Naive thymus-derived CD4-positive, alpha-beta T cell (primary cell): ENCODE results near the gene SHCBP1. TPM values are rescaled to one million over a fixed set of nuclear protein-coding genes. Genes with fewer than 3 reads are reported as not detected.
"Not testable (repeated sequence)": the region's sequence is repeated elsewhere in the genome, so short reads cannot be mapped to it uniquely, and the experiment has no call there.

Source experiments
- ATAC-seq: fragments of 150-1000 bp; cut with Tn5 transposase; 2 replicates; pipeline ENCODE4 v1.10.0; 2021; ENCODE audit warnings: mild to moderate bottlenecking, moderate library complexity
- CTCF ChIA-PET: fragments of 350-600 bp; sonication (Branson Sonifier 250); formaldehyde crosslinking; loops from one replicate; lab custom pipeline; 2021; ENCODE audit warnings: antibody characterized with exemption; lab: Charles Lee
- POLR2A ChIA-PET: fragments of 350-600 bp; sonication (Branson Sonifier 250); formaldehyde crosslinking; loops from one replicate; lab custom pipeline; 2021; ENCODE audit warnings: antibody characterized with exemption, inconsistent platforms; lab: Charles Lee
- DNase-seq, 9 donors: peaks; one replicate each; pipeline versions ENCODE4 v3.0.0 to v3.0.0-alpha.2; 2020 to 2022; ENCODE audit warnings: mixed read lengths in 1 of 9
- H3K27ac ChIP-seq: one replicate; pipeline ENCODE4 v1.7.0; 2013; ENCODE audit warnings: mild to moderate bottlenecking, low read depth, low read length, moderate library complexity
- H3K27me3 ChIP-seq, 2 donors: one replicate each; pipeline ENCODE4 v1.7.0; 2013; ENCODE audit warnings: low read length in 2 of 2, mild to moderate bottlenecking in 2 of 2, moderate library complexity in 2 of 2; ENCODE audit not compliant: control insufficient read depth in 2 of 2, insufficient read depth in 2 of 2
- H3K36me3 ChIP-seq, 3 experiments: 1 replicate in 2 of 3; 2 replicates in 1 of 3; pipeline ENCODE4 v1.7.0; 2013; ENCODE audit warnings: low read length in 3 of 3, mild to moderate bottlenecking in 3 of 3, moderate library complexity in 1 of 3; ENCODE audit not compliant: insufficient read depth in 3 of 3, control insufficient read depth in 2 of 3
- H3K4me1 ChIP-seq, 2 donors: one replicate each; pipeline ENCODE4 v1.7.0; 2013; ENCODE audit warnings: low read length in 2 of 2, mild to moderate bottlenecking in 2 of 2, moderate library complexity in 1 of 2; ENCODE audit not compliant: control insufficient read depth in 2 of 2, insufficient read depth in 2 of 2
- H3K4me3 ChIP-seq: 2 replicates; pipeline ENCODE4 v1.7.0; 2013; ENCODE audit warnings: mild to moderate bottlenecking, low read length
- H3K9me3 ChIP-seq, 3 experiments: 1 replicate in 2 of 3; 2 replicates in 1 of 3; pipeline ENCODE4 v1.7.0; 2013; ENCODE audit warnings: low read length in 3 of 3; ENCODE audit not compliant: control insufficient read depth in 2 of 3
- H3K27ac Mint-ChIP-seq, 9 donors: one replicate each; pipeline ENCODE4 v1.8.0; 2020 to 2022; ENCODE audit warnings: mixed read lengths in 9 of 9, mild to moderate bottlenecking in 8 of 9, moderate library complexity in 5 of 9, inconsistent platforms in 2 of 9
- H3K27me3 Mint-ChIP-seq, 5 donors: one replicate each; pipeline ENCODE4 v1.8.0; 2021 to 2022; ENCODE audit warnings: mixed read lengths in 5 of 5, mild to moderate bottlenecking in 1 of 5
- H3K36me3 Mint-ChIP-seq, 5 donors: one replicate each; pipeline ENCODE4 v1.8.0; 2020 to 2022; ENCODE audit warnings: mixed read lengths in 5 of 5, mild to moderate bottlenecking in 3 of 5, inconsistent platforms in 1 of 5
- H3K4me1 Mint-ChIP-seq, 7 donors: one replicate each; pipeline ENCODE4 v1.8.0; 2020 to 2022; ENCODE audit warnings: mixed read lengths in 7 of 7, mild to moderate bottlenecking in 3 of 7, inconsistent platforms in 1 of 7
- H3K4me3 Mint-ChIP-seq, 10 donors: one replicate each; pipeline ENCODE4 v1.8.0; 2020 to 2022; ENCODE audit warnings: mild to moderate bottlenecking in 10 of 10, mixed read lengths in 10 of 10, moderate library complexity in 6 of 10, inconsistent platforms in 2 of 10
- H3K9me3 Mint-ChIP-seq, 11 donors: one replicate each; pipeline ENCODE4 v1.8.0; 2020 to 2022; ENCODE audit warnings: mixed read lengths in 11 of 11, mild to moderate bottlenecking in 4 of 11, inconsistent platforms in 1 of 11, moderate library complexity in 1 of 11
- intact Hi-C, 2 donors: fragments of 100-400 bp; cut with micrococcal nuclease; formaldehyde crosslinking; loops; one replicate each; pipeline ENCODE4 v1.15.1; 2023
- polyA plus RNA-seq, 2 donors: library from polyadenylated mRNA; unstranded; fragments of 300-500 nt; fragmentation: Illumina TruSeq; gene quantifications; one replicate each; pipeline ENCODE4 v1.2.3, GENCODE V29; 2021
- total RNA-seq, 6 experiments: library from RNA in 5 of 6; stranded (reverse) in 5 of 6; gene quantifications; 1 replicate in 5 of 6; 2 replicates in 1 of 6; pipeline ENCODE4 v1.2.3 and lab custom pipeline; 2021 to 2026

Gene SHCBP1
- total and polyA plus RNA-seq, 7 experiments from 2014 or later, result 0.07 to 37.8 (median 0.79) TPM; not detected in 1

- H3K27ac ChIP-seq, H3K4me3 Mint-ChIP-seq, DNase-seq, H3K27me3 ChIP-seq, H3K4me3 ChIP-seq, H3K4me1 ChIP-seq, H3K36me3 ChIP-seq, POLR2A ChIA-PET, H3K27ac Mint-ChIP-seq, ATAC-seq, H3K9me3 ChIP-seq, H3K36me3 Mint-ChIP-seq, CTCF ChIA-PET, H3K9me3 Mint-ChIP-seq: not testable (repeated sequence)
- H3K27me3 Mint-ChIP-seq, result peaks cover 0 to 13% (median 0%) of the 10 kb centered on the region in 5 donors
- peaks cover 14 to 23% (median 22%) of the 10 kb centered on the region in 7 donors for H3K4me1 Mint-ChIP-seq
- intact Hi-C loops, result loop anchor here in 1 of 2 donors (5.0 kb wide), 1 partner anchor 837 kb away; the partner anchor contains the start of genes ITFG1 and PHKB
Observed at GRCh38 chr16:46624862-46625261, 3.7 kb upstream of the SHCBP1 start.

GRCh38 chr16:46623707-46624106 is 2.5 kb upstream of the SHCBP1 start:
- intact Hi-C loops, result loop anchor here in 1 of 2 donors (5.0 kb wide), 1 partner anchor 839 kb away; the partner anchor contains the start of genes ITFG1 and PHKB
- Mint-ChIP-seq H3K4me1 (peaks cover 13 to 25% (median 22%) of the 10 kb centered on the region in 7 donors), H3K27me3 (peaks cover 0 to 13% (median 0%) of the 10 kb centered on the region in 5 donors)
- H3K9me3 Mint-ChIP-seq, H3K36me3 Mint-ChIP-seq, CTCF ChIA-PET, H3K27ac Mint-ChIP-seq, POLR2A ChIA-PET, H3K4me3 Mint-ChIP-seq, H3K27ac ChIP-seq, H3K9me3 ChIP-seq, DNase-seq, H3K27me3 ChIP-seq, H3K4me1 ChIP-seq, ATAC-seq, H3K36me3 ChIP-seq, H3K4me3 ChIP-seq: not testable (repeated sequence)

- DNase-seq, H3K9me3 ChIP-seq, H3K9me3 Mint-ChIP-seq, H3K27ac Mint-ChIP-seq, H3K4me1 ChIP-seq, H3K27me3 ChIP-seq, POLR2A ChIA-PET, H3K4me3 ChIP-seq, CTCF ChIA-PET, H3K4me3 Mint-ChIP-seq, H3K36me3 Mint-ChIP-seq, H3K27ac ChIP-seq, H3K36me3 ChIP-seq: not testable (repeated sequence)
- Mint-ChIP-seq H3K4me1 (peaks cover 13 to 29% (median 22%) of the 10 kb centered on the region in 7 donors), H3K27me3 (peaks cover 0 to 13% (median 0%) of the 10 kb centered on the region in 5 donors)
- ATAC-seq, result peak; percentile 66
- intact Hi-C loops, result loop anchor here in 1 of 2 donors (5.0 kb wide), 1 partner anchor 839 kb away; the partner anchor contains the start of genes ITFG1 and PHKB
Observed at GRCh38 chr16:46623246-46623645, 2.1 kb upstream of the SHCBP1 start.

DNA sequence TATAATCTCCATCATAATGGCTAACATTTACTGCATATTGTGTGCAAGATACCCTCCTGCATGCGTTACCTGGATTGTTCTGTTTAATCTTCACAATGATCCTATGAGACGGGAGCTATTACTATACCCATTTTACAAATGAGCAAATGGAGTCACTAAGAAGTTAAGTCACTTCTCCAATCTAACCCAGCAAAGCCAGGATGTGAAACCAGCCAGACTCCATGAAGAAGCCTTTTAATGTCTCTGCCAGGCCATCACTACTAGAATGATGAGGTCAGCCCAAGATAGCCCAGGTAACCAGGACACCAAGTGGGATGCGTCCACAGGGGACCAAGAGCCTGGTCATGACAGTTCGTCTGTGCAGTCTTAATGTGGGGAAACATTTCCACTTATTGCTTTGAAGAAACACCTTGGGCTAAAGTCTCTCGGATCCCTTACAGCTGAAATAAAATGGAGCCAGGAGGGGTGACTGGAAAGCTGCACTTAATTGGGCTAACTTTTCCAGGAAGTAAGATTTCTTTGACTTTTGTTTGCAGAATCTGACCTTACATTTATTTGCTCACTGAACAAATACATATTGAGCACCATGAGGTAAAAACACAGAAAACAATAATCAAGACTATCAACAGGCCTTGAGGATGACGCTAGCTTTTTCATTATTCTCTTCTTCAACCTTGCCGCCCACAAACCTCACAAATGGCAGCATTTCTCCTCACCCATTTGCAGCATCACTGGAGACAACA is 926 bp upstream of the SHCBP1 start:
- Histone ChIP-seq H3K36me3 (no peaks in the 10 kb centered on the region), H3K9me3 (no peaks in the 10 kb centered on the region), H3K27ac (no peak overlapping the region), H3K27me3 (no peaks in the 10 kb centered on the region), H3K4me1 (peaks cover 3% of the 10 kb centered on the region in 2 donors), H3K4me3 (no peak overlapping the region)
- H3K4me1 Mint-ChIP-seq, result peaks cover 13 to 33% (median 22%) of the 10 kb centered on the region in 7 donors
- ATAC-seq (no peak), DNase-seq (no peak)
- H3K27ac Mint-ChIP-seq, result peak overlapping the region in 4 of 9 donors; percentile 36 to 98 (median 56)
- intact Hi-C loops, result loop anchor here in 1 of 2 donors (2.0 to 5.0 kb wide), 4 partner anchors 67 to 840 kb away; partner anchors contain the start of genes C16orf87, DNAJA2, ITFG1 and ORC6
- H3K9me3 Mint-ChIP-seq, result peaks cover 0 to 1% (median 0%) of the 10 kb centered on the region in 11 donors
- peaks cover 0 to 4% (median 0%) of the 10 kb centered on the region in 5 donors for H3K36me3 Mint-ChIP-seq
- CTCF ChIA-PET, result no interaction called here
- H3K4me3 Mint-ChIP-seq, result peak overlapping the region; percentile 83 to 98 (median 88)
- peaks cover 0 to 13% (median 0%) of the 10 kb centered on the region in 5 donors for H3K27me3 Mint-ChIP-seq
- POLR2A ChIA-PET, result no interaction called here

DNA sequence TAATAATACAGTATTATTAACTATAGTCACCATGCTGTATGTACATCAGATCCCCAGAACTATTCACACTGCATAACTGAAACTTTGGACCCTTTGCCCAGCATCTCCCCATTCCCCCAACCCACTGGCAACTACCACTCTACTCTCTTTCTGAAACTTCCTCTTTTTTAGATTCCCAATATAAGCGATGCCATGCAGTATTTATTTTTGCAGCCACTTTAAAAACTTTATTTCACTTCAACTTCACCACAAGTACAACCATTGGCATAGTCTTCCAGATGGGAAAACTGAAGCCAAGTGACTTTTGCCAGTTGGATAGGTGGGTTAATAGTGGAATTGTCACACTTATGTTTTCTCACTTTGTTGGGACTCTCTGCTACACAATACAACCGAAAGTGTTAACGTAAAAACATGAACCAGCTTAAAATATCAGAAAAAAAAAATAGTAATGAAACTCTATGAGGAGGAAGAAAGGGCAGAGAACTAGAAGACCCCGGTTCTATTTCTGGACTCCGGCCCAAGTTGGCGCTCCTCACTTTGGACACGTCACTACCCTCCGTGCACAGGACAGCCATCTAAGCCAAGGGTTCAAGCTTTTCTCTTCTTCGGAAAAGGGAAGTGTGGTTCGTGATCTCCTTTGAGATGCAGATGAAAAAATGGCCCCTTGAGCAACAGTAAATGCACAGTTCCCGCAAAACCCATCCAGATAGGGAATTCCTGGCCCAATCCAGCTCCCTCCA is 743 bp downstream of the SHCBP1 start:
- peaks cover 0 to 12% (median 0%) of the 10 kb centered on the region in 5 donors for H3K36me3 Mint-ChIP-seq
- intact Hi-C loops, result loop anchor here in 1 of 2 donors (2.0 to 5.0 kb wide), 4 partner anchors 68 to 842 kb away; partner anchors contain the start of genes C16orf87, DNAJA2, ITFG1 and ORC6
- peaks cover 13 to 37% (median 22%) of the 10 kb centered on the region in 7 donors for H3K4me1 Mint-ChIP-seq
- peaks cover 0 to 13% (median 0%) of the 10 kb centered on the region in 5 donors for H3K27me3 Mint-ChIP-seq
- CTCF ChIA-PET, result no interaction called here
- no peak overlapping the region for H3K27ac ChIP-seq
- no peak for ATAC-seq
- H3K27ac Mint-ChIP-seq, result peak overlapping the region in 2 of 9 donors; percentile 59 to 96
- H3K4me3 Mint-ChIP-seq, result peak overlapping the region; percentile 71 to 98 (median 83)
- no peaks in the 10 kb centered on the region for H3K27me3 ChIP-seq
- H3K4me1 ChIP-seq, result peaks cover 3% of the 10 kb centered on the region in 2 donors
- no peaks in the 10 kb centered on the region for H3K36me3 ChIP-seq
- peak overlapping the region; percentile 62 for H3K4me3 ChIP-seq
- POLR2A ChIA-PET, result no interaction called here
- no peaks in the 10 kb centered on the region for H3K9me3 ChIP-seq
- no peak for DNase-seq
- H3K9me3 Mint-ChIP-seq, result peaks cover 0 to 3% (median 0%) of the 10 kb centered on the region in 11 donors

GRCh38 chr16:46618516-46618915 is 2.7 kb downstream of the SHCBP1 start:
- intact Hi-C loops, result no loop called here
- no peaks in the 10 kb centered on the region for H3K27me3 ChIP-seq
- no peak for DNase-seq
- H3K27ac ChIP-seq, result no peak overlapping the region
- Mint-ChIP-seq H3K4me3 (no peak overlapping the region), H3K36me3 (peaks cover 0 to 15% (median 0%) of the 10 kb centered on the region in 5 donors), H3K4me1 (peaks cover 13 to 40% (median 22%) of the 10 kb centered on the region in 7 donors), H3K27ac (peak overlapping the region in 1 of 9 donors; percentile 15), H3K27me3 (peaks cover 0 to 13% (median 0%) of the 10 kb centered on the region in 5 donors), H3K9me3 (peaks cover 0 to 3% (median 0%) of the 10 kb centered on the region in 11 donors)
- no peak overlapping the region for H3K4me3 ChIP-seq
- H3K4me1 ChIP-seq, result peaks cover 3% of the 10 kb centered on the region in 2 donors
- POLR2A ChIA-PET, result no interaction called here
- no peak for ATAC-seq
- CTCF ChIA-PET, result no interaction called here
- no peaks in the 10 kb centered on the region for H3K9me3 ChIP-seq
- no peaks in the 10 kb centered on the region for H3K36me3 ChIP-seq
